DOHH2 (cell line): ENCODE measurements around the gene ERGIC2.

ENCODE experiments used
- H3F3A ChIP-seq: fragments of 200-600 bp; sonication (generic), shearing (Covaris generic); 2 replicates; pipeline ENCODE4 v1.6.0; 2016; ENCODE audit warnings: antibody characterized with exemption, mild to moderate bottlenecking; ENCODE audit not compliant: control insufficient read depth, insufficient read depth
- H3K27ac ChIP-seq: fragments of 200-600 bp; sonication (generic); 2 replicates; pipeline ENCODE4 v1.5.1; 2014; ENCODE audit warnings: low read depth, mild to moderate bottlenecking, low read length, moderate library complexity
- H3K27me3 ChIP-seq: fragments of 200-600 bp; sonication (generic); 2 replicates; pipeline ENCODE4 v1.6.1; 2014; ENCODE audit warnings: mild to moderate bottlenecking, low read length, mixed read lengths; ENCODE audit not compliant: control insufficient read depth
- H3K36me3 ChIP-seq: fragments of 200-600 bp; sonication (generic); 2 replicates; pipeline ENCODE4 v1.6.1; 2014; ENCODE audit warnings: mild to moderate bottlenecking, low read length, moderate library complexity, mixed read lengths; ENCODE audit not compliant: control insufficient read depth
- H3K4me1 ChIP-seq: fragments of 200-600 bp; sonication (generic); 2 replicates; pipeline ENCODE4 v1.6.1; 2014; ENCODE audit warnings: mild to moderate bottlenecking, low read length, mixed read lengths; ENCODE audit not compliant: control insufficient read depth
- H3K4me2 ChIP-seq: fragments of 200-600 bp; sonication (generic); 2 replicates; pipeline ENCODE4 v1.6.0; 2014; ENCODE audit warnings: mild to moderate bottlenecking, low read length, moderate library complexity
- H3K4me3 ChIP-seq: fragments of 200-600 bp; sonication (generic); 2 replicates; pipeline ENCODE4 v1.5.1; 2014; ENCODE audit warnings: mild to moderate bottlenecking, low read length, mixed read lengths
- H3K79me2 ChIP-seq: fragments of 200-600 bp; sonication (generic); 2 replicates; pipeline ENCODE4 v1.6.1; 2014; ENCODE audit warnings: mild to moderate bottlenecking, low read length, mixed read lengths; ENCODE audit not compliant: control insufficient read depth
- H3K9me2 ChIP-seq: fragments of 200-600 bp; sonication (generic); replicated peaks from 2 replicates; pipeline ENCODE4 v1.6.1; 2014; ENCODE audit warnings: mild to moderate bottlenecking, low read length, mixed read lengths; ENCODE audit not compliant: control insufficient read depth
- H3K9me3 ChIP-seq: fragments of 200-600 bp; sonication (generic); 2 replicates; pipeline ENCODE4 v1.6.1; 2014; ENCODE audit warnings: antibody characterized with exemption, low read length, mixed read lengths; ENCODE audit not compliant: control insufficient read depth, insufficient read depth
- H4K20me1 ChIP-seq: fragments of 200-600 bp; sonication (generic); 2 replicates; pipeline ENCODE4 v1.6.0; 2014; ENCODE audit warnings: low read depth, mild to moderate bottlenecking, antibody characterized with exemption, low read length, moderate library complexity; ENCODE audit not compliant: control insufficient read depth, insufficient read depth
- EZH2phosphoT487 ChIP-seq: fragments of 200-600 bp; sonication (generic); IDR thresholded peaks from 2 replicates; pipeline ENCODE4 v1.6.1; 2017; ENCODE audit warnings: borderline replicate concordance, mild to moderate bottlenecking, antibody characterized with exemption, low read length, moderate library complexity, mixed read lengths
- TF ChIP-seq, protein P1 (sequence below): fragments of 200-600 bp; sonication (generic); IDR thresholded peaks from one replicate; pipeline ENCODE4 v1.5.1; 2014; ENCODE audit warnings: antibody characterized with exemption, mild to moderate bottlenecking, low read depth, low read length; ENCODE audit not compliant: poor library complexity, severe bottlenecking

ERGIC2 gene

DNA sequence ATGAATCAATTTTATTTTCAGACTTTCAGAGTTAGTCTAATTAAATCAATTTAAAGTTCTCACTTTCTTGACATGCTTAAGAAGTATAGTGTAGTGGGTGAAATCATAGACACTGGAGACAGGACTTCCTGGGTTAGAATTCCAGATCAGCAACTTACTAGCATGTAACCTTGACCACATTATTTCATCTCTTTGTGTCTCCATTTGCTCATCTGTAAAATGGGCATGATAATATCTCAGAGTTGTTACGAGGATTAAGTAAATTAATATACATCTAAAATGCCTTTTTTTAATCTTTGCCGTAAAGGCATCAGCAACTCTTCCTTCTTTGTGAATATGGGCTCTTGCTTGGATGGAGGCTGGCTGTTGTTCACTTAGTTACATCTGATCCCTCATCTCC lies 1.3 kb upstream of the ERGIC2 start:
- peaks cover 37% of the 10 kb centered on the region for H3K79me2 ChIP-seq
- no peak for TF ChIP-seq EZH2phosphoT487
- TF ChIP-seq, protein P1, sequence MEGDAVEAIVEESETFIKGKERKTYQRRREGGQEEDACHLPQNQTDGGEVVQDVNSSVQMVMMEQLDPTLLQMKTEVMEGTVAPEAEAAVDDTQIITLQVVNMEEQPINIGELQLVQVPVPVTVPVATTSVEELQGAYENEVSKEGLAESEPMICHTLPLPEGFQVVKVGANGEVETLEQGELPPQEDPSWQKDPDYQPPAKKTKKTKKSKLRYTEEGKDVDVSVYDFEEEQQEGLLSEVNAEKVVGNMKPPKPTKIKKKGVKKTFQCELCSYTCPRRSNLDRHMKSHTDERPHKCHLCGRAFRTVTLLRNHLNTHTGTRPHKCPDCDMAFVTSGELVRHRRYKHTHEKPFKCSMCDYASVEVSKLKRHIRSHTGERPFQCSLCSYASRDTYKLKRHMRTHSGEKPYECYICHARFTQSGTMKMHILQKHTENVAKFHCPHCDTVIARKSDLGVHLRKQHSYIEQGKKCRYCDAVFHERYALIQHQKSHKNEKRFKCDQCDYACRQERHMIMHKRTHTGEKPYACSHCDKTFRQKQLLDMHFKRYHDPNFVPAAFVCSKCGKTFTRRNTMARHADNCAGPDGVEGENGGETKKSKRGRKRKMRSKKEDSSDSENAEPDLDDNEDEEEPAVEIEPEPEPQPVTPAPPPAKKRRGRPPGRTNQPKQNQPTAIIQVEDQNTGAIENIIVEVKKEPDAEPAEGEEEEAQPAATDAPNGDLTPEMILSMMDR = no peak
- H3K9me3 ChIP-seq = no peaks in the 10 kb centered on the region
- peak overlapping the region; percentile 88 for H3K4me3 ChIP-seq
- H3K36me3 ChIP-seq = peaks cover 24% of the 10 kb centered on the region
- no peaks in the 10 kb centered on the region for H3K9me2 ChIP-seq
- no peak overlapping the region for H3K27ac ChIP-seq
- H3F3A ChIP-seq = no peaks in the 10 kb centered on the region
- H3K4me1 ChIP-seq = peaks cover 20% of the 10 kb centered on the region
- no peaks in the 10 kb centered on the region for H4K20me1 ChIP-seq
- peak overlapping the region; percentile 75; the same call in 1 of the 2 replicates for H3K4me2 ChIP-seq
- no peaks in the 10 kb centered on the region for H3K27me3 ChIP-seq

DNA sequence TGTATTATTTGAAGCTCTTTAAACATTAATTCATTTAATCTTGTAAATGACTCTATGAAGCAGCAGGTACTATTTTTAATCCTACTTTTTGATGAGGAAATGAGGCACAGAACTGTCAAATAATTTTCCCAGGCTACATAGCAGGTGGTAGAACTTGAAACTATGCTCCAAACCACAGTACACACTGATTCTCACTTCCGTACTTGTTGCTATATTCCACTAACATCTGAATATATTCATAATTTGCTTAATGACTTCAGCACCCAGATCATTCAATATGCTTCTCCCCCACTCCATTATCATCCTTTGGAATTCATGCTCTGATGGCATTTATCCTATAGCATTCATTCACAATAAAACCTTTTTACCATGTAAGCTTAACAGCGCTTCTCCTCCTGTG lies 4.9 kb downstream of the ERGIC2 start:
- Histone ChIP-seq H3K36me3 (peaks cover 44% of the 10 kb centered on the region), H3K4me1 (peaks cover 15% of the 10 kb centered on the region), H3K27me3 (no peaks in the 10 kb centered on the region), H3K27ac (no peak overlapping the region), H3F3A (no peaks in the 10 kb centered on the region), H3K4me2 (no peak overlapping the region), H3K9me3 (peaks cover 3% of the 10 kb centered on the region; the same call in 1 of the 2 replicates), H4K20me1 (no peaks in the 10 kb centered on the region), H3K9me2 (no peaks in the 10 kb centered on the region), H3K4me3 (no peak overlapping the region), H3K79me2 (peaks cover 89% of the 10 kb centered on the region)
- TF ChIP-seq, protein P1 = no peak
- TF ChIP-seq EZH2phosphoT487 = no peak

DNA sequence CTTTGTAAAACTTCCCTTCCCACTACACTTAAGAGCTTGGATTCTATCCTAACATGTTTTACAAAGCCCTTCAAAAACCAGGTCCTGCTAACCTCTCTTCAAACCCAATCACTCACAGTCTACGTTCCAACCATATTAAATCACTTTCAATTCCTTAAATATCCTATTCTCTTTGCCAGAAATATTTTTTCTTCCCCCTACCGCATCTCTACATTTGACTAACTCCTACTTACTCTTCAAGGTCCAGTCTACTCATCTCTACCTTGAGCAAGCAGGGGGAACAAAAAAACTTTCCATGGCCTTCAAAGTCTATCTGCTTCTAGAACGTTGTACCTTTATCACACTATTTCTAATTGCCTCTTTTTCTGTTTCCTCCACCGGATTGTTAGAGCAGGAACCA lies 6.1 kb downstream of the ERGIC2 start:
- Histone ChIP-seq H3K9me3 (peaks cover 3% of the 10 kb centered on the region; the same call in 1 of the 2 replicates), H3K9me2 (no peaks in the 10 kb centered on the region), H3F3A (no peaks in the 10 kb centered on the region), H3K27ac (no peak overlapping the region), H3K4me3 (no peak overlapping the region), H3K4me2 (no peak overlapping the region), H3K36me3 (peaks cover 48% of the 10 kb centered on the region), H3K27me3 (no peaks in the 10 kb centered on the region), H3K4me1 (peaks cover 14% of the 10 kb centered on the region), H4K20me1 (no peaks in the 10 kb centered on the region), H3K79me2 (peaks cover 80% of the 10 kb centered on the region)
- TF ChIP-seq, protein P1 = no peak
- no peak for TF ChIP-seq EZH2phosphoT487

DNA sequence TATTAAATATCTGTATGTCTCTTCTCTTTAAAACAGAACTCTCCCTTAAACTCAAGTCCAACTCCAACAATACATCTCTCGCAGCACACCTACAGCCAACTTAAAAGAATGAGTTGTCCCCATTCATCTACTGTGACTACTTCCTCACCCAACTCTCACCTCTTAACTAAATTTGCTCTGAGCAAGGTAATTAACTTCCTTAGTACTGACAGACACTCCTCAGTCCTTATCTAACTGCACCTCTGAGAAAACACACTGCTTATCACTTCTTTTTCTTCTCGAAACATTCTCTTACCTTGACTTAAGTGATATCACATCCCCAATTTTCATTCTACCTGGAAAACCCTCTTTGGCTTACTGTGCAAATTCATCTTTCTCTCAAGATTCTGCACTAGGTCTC lies 7.0 kb downstream of the ERGIC2 start:
- Histone ChIP-seq H3K9me3 (peaks cover 3% of the 10 kb centered on the region; the same call in 1 of the 2 replicates), H4K20me1 (no peaks in the 10 kb centered on the region), H3K9me2 (no peaks in the 10 kb centered on the region), H3F3A (0 out of 2 replicates have a peak, but pooled peaks cover 5% of the 10 kb centered on the region), H3K79me2 (peaks cover 71% of the 10 kb centered on the region), H3K4me1 (peaks cover 5% of the 10 kb centered on the region), H3K4me3 (no peak overlapping the region), H3K27me3 (no peaks in the 10 kb centered on the region), H3K36me3 (peaks cover 52% of the 10 kb centered on the region), H3K27ac (no peak overlapping the region), H3K4me2 (no peak overlapping the region)
- TF ChIP-seq, protein P1 = no peak
- no peak for TF ChIP-seq EZH2phosphoT487
